ENCODE results near the gene CDK16.

Gene CDK16

DNA sequence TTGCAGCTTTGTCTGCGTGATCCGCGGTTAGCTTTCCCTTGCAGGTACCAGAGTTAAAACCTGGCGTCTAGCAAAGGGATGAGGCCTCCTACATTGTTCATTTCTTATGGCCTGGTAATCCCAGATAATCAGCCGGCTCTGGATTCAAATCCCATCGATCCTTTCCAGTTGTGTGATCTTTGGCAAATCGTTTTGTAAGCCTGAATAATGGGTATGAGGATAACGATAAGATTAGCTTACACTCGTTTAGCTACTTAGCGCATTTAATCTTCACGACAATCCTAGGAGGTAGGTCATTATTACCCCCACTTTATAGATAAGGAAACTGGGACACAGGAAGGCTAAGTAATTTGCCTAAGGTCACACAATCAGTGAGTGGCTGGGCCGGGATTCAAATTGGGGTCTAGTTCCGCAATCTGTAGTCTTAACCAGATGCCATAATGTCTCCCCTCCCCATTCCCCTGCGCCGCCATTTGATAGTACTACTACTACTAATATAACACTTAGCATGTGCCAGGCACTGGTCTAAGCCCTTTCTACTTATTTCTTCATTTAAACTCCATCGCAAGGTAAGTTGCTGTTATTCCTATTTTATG is 26.6 kb upstream of the CDK16 start:
- FAIRE-seq: peak; percentile 86
- DNase-seq (ENCODE audit: insufficient read length, low spot score): no peak
- TF ChIP-seq, protein P1, sequence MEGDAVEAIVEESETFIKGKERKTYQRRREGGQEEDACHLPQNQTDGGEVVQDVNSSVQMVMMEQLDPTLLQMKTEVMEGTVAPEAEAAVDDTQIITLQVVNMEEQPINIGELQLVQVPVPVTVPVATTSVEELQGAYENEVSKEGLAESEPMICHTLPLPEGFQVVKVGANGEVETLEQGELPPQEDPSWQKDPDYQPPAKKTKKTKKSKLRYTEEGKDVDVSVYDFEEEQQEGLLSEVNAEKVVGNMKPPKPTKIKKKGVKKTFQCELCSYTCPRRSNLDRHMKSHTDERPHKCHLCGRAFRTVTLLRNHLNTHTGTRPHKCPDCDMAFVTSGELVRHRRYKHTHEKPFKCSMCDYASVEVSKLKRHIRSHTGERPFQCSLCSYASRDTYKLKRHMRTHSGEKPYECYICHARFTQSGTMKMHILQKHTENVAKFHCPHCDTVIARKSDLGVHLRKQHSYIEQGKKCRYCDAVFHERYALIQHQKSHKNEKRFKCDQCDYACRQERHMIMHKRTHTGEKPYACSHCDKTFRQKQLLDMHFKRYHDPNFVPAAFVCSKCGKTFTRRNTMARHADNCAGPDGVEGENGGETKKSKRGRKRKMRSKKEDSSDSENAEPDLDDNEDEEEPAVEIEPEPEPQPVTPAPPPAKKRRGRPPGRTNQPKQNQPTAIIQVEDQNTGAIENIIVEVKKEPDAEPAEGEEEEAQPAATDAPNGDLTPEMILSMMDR (IDR thresholded peaks at IDR 0.05; ENCODE audit: insufficient read depth, missing control alignments): no peak

DNA sequence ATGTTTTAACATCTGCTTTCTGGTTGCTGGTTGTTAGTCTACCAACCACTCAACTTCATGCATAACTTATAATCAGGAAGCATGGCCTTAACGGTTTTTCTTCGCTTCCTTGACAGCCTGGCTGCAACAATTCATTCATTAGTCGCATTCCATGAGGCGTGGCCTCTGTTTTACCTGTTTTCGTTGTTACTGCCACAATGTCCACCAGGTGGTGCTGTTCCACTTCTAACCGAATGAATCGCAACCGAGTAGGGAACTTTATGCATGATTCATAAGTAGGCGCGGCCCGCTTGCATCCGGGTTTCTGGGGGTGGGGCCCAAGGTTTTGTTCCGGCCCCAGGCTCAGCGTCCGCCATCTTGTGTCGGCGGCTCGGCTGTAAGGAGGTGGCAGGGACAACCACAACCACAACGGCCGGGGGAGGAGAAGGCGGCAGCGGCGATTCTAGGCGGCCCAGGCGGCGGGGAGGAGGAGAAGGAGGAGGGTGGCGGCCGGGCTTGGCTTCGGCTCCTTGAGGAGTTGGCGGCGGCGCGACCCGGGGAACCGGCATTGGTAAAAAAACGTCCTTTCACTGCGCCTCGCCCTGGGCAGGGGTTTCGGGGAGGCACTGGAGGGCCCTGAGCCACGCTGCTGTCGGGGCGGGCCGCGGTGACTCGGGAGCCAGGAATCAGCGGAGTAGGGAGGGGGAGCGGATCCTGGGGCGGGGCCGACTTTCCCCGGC is 24.8 kb upstream of the CDK16 start, which contains the start of gene UBA1:
Gene UBA1, plus strand, starts transcription at position 355 of the 719 bp plus-strand sequence. CDS start 4,974 bp downstream, outside the sequence.
- no peak for FAIRE-seq
- DNase-seq (ENCODE audit: insufficient read length, low spot score): peak; percentile 57
- TF ChIP-seq, protein P1 (IDR thresholded peaks at IDR 0.05; ENCODE audit: insufficient read depth, missing control alignments): peak; percentile 71

DNA sequence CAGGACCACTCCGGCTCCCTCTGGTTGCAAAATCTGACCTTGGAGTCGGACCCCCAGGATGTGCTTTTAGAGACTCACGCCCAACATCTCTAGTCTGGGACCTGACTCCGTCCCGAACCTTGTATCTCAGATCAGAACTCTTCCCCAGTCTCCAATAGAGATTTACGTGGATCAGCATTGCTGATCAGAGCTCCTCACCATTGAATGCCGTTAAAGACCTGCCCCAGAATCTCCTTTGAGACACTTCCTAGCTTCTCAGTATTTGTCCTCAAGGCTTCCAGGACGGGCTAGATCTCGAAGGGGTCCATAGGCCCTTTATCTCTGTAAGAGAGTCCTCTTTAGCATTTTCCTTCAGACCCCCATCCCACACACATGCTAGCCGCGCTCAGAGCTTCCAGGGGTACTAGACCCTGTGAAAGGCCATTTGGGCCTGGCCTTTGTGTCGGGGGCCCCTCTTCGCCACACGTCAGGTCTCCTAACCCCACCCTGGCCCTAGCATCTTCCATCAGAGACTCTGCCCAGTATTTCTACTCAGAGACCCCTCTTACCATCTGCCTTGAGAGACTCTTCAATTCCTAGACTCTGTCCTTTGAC is 24.2 kb upstream of the CDK16 start:
- TF ChIP-seq, protein P1 (IDR thresholded peaks at IDR 0.05; ENCODE audit: insufficient read depth, missing control alignments): no peak
- no peak for FAIRE-seq
- DNase-seq (ENCODE audit: insufficient read length, low spot score): no peak

DNA sequence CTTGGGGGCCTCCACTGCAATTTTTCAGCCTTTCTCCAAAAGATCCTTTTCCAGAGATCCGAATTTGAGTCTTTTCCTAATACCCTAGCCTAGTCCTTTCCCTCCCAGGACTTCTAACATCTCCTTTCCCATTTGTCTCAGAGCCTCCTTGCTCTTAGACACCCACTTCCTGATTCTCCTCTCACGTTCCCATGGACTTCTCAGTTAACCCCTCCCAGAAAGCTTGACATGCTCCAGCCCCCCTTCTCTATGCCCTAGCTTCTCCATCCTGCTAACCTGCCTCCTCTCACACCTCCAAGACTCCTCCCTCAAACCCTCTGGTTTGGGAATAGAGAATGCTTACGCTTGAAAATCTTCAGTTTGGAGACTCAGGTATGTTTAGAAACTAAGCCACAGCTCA is 22.4 kb upstream of the CDK16 start:
- TF ChIP-seq, protein P1 (IDR thresholded peaks at IDR 0.05; ENCODE audit: insufficient read depth, missing control alignments): no peak
- FAIRE-seq (no peak), DNase-seq (ENCODE audit: insufficient read length, low spot score) (no peak)

DNA sequence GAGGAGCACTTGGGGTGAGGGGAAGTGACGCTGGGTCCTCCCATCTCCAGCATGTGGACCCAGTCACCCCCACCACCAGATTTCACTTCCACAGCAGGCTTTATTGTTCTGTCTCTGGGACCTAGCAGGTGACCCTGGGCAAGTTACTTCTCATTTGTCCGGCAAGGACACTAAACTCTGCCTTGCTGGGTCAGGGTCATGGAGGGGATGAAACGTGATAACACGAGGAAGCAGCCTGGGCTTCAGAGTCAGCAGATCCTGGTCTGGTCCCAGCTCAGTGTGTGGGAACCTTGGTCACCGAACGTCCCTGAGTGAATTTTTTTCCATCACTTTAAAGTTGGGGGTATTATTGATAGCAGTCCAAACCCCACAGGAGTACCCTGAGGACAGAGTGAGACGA is 21.0 kb upstream of the CDK16 start:
- TF ChIP-seq, protein P1 (IDR thresholded peaks at IDR 0.05; ENCODE audit: insufficient read depth, missing control alignments): no peak
- DNase-seq (ENCODE audit: insufficient read length, low spot score): no peak
- no peak for FAIRE-seq

DNA sequence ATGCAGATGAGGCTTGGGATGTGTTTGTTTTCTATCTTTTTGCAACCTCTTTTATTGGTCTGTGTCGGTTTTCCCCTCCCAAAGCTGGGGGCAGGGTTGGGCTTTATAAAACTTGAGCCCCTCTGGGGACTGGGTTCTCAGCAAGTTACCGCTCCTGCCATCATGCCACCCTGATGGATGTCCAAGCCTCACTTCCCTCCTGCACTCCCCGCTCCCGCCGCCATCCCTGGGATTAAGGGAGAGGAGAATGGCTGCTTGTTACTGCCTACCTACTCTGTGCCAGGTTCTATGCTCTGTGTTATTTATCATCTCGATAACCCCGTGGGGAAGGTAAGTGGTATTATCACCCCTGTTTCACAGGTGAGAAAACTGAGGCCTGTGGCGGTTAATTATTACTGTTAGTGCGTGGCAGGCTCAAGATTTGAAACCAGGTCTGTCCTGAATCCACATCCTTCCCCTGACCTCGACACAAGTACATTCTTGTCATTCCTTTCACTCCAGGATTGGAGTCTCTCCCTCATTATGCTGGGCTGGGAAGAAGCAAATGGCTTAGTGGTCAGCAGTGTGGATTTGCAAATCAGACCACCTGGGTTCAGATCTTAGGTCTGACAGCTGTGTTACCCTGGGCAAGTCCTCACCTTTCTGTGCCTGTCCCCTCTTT is 20.3 kb upstream of the CDK16 start:
- DNase-seq (ENCODE audit: insufficient read length, low spot score) (no peak), FAIRE-seq (no peak)
- TF ChIP-seq, protein P1 (IDR thresholded peaks at IDR 0.05; ENCODE audit: insufficient read depth, missing control alignments): no peak
